HT1080 (cell line): Measurements from ENCODE around the gene PCDHB7. TPM values are rescaled to one million over a fixed set of nuclear protein-coding genes. Genes with fewer than 3 reads are reported as not detected.
"Not testable (repeated sequence)": the region's sequence is repeated elsewhere in the genome, so short reads cannot be mapped to it uniquely, and the experiment has no call there.

ENCODE experiments used
- DNase-seq: peaks from one replicate; pipeline ENCODE4 v3.0.0-alpha.2; 2015; ENCODE audit warnings: low read depth
- total RNA-seq: library from RNA; depleted of rRNA; stranded (reverse); fragments of >200 nt; shearing (Covaris generic); gene quantifications from 2 replicates; pipeline ENCODE4 v1.2.3, GENCODE V29; 2014

PCDHB7 gene
- total RNA-seq, 1 experiment from 2014 or later = 0.05 TPM

- DNase-seq = not testable (repeated sequence)
Measured at GRCh38 chr5:141179876-141180275, 7.4 kb downstream of the PCDHB7 start.

DNA sequence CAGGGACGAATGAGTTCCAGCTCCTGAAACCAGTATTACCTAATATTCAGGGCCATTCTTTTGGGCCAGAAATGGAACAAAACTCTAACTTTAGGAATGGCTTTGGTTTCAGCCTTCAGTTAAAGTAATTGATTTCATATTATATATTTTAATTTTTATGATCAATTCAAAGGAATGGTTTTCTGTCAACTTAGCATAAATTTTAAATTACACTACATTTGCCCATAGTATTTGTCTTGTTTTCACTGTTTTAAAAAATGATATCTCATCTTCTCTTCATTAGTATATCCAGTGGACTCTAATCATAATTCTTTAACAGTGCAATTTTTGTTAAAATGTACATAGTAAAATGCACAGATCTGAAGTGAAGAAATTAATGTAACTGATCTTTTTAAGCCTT, 7.9 kb downstream of the PCDHB7 start:
- no peak for DNase-seq

DNA sequence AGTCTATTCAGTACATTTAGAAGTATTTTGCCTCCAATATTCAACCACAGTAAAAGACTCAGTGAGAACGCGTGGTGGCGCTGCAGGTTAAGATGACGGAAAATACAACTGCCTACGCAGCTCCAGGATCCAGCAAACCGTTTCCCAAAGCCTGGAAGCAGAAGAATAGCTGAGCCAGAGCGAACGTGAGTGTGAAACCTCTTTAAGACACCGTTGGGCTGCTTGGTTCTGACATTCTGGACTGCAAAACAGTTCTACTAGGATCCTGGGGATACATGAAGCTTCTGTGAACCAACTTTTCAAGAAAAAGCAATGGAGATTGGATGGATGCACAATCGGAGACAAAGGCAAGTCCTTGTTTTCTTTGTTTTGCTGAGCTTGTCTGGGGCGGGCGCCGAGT, 9.8 kb downstream of the PCDHB7 start, which contains the start of gene PCDHB16:
Gene PCDHB16, plus strand, starts transcription at position 140 of the 400 bp plus-strand sequence. Its CDS starts 173 bp downstream, at position 313.
- DNase-seq = peak; percentile 3

- DNase-seq = not testable (repeated sequence)
Measured at GRCh38 chr5:141184117-141184855, 11.8 kb downstream of the PCDHB7 start.

- no peak for DNase-seq
Measured at GRCh38 chr5:141186897-141187512, 14.6 kb downstream of the PCDHB7 start, which contains the start of gene PCDHB9. PCDHB9 (plus strand) TSS chr5:141187161; CDS start chr5:141187319, 158 bp downstream.

- DNase-seq = not testable (repeated sequence)
Measured at GRCh38 chr5:141188682-141189081, 16.2 kb downstream of the PCDHB7 start.

DNA sequence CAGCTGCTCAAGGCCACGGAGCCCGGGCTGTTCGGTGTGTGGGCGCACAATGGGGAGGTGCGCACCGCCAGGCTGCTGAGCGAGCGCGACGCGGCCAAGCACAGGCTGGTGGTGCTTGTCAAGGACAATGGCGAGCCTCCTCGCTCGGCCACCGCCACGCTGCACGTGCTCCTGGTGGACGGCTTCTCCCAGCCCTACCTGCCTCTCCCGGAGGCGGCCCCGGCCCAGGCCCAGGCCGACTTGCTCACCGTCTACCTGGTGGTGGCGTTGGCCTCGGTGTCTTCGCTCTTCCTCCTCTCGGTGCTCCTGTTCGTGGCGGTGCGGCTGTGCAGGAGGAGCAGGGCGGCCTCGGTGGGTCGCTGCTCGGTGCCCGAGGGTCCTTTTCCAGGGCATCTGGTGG, 16.7 kb downstream of the PCDHB7 start:
- not testable (repeated sequence) for DNase-seq

DNA sequence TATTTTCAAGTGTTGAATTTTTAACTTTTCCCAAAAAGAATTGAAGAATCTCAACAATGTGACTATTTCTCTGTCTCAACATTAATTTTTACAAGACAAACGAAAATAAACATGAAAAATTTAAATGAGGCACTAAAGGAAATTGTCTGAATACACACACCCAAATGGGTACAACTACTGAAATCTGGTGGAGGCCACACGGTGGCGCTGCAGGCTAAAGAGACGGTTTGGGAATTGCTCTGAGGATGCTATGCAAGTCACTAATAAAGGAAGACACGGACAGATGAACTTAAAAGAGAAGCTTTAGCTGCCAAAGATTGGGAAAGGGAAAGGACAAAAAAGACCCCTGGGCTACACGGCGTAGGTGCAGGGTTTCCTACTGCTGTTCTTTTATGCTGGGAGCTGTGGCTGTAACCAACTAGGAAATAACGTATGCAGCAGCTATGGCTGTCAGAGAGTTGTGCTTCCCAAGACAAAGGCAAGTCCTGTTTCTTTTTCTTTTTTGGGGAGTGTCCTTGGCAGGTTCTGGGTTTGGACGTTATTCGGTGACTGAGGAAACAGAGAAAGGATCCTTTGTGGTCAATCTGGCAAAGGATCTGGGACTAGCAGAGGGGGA, 19.8 kb downstream of the PCDHB7 start, which contains the start of gene PCDHB10:
Gene PCDHB10, plus strand, starts transcription at position 244 of the 616 bp plus-strand sequence. Its CDS starts 200 bp downstream, at position 444.
- DNase-seq = peak; percentile 19

DNA sequence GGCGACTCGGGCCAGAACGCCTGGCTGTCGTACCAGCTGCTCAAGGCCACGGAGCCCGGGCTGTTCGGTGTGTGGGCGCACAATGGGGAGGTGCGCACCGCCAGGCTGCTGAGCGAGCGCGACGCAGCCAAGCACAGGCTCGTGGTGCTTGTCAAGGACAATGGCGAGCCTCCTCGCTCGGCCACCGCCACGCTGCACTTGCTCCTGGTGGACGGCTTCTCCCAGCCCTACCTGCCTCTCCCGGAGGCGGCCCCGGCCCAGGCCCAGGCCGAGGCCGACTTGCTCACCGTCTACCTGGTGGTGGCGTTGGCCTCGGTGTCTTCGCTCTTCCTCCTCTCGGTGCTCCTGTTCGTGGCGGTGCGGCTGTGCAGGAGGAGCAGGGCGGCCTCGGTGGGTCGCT, 21.9 kb downstream of the PCDHB7 start:
- not testable (repeated sequence) for DNase-seq

GRCh38 chr5:141196363-141196762, 23.9 kb downstream of the PCDHB7 start:
- DNase-seq = no peak

- DNase-seq = no peak
Measured at GRCh38 chr5:141199359-141200235, 27.2 kb downstream of the PCDHB7 start, which contains the start of gene PCDHB11. PCDHB11 (plus strand) TSS chr5:141199627; CDS start chr5:141199775, 148 bp downstream.

DNA sequence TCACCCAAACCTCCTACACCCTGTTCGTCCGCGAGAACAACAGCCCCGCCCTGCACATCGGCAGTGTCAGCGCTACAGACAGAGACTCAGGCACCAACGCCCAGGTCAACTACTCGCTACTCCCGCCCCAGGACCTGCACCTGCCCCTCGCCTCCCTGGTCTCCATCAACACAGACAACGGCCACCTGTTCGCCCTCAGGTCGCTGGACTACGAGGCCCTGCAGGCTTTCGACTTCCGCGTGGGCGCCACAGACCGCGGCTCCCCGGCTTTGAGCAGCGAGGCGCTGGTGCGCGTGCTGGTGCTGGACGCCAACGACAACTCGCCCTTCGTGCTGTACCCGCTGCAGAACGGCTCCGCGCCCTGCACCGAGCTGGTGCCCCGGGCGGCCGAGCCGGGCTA, 28.7 kb downstream of the PCDHB7 start:
- not testable (repeated sequence) for DNase-seq

DNA sequence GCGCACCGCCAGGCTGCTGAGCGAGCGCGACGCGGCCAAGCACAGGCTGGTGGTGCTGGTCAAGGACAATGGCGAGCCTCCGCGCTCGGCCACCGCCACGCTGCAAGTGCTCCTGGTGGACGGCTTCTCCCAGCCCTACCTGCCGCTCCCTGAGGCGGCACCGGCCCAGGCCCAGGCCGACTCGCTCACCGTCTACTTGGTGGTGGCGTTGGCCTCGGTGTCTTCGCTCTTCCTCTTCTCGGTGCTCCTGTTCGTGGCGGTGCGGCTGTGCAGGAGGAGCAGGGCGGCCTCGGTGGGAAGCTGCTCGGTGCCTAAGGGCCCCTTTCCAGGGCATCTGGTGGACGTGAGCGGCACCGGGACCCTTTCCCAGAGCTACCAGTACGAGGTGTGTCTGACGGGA, 29.2 kb downstream of the PCDHB7 start:
- DNase-seq = not testable (repeated sequence)

DNA sequence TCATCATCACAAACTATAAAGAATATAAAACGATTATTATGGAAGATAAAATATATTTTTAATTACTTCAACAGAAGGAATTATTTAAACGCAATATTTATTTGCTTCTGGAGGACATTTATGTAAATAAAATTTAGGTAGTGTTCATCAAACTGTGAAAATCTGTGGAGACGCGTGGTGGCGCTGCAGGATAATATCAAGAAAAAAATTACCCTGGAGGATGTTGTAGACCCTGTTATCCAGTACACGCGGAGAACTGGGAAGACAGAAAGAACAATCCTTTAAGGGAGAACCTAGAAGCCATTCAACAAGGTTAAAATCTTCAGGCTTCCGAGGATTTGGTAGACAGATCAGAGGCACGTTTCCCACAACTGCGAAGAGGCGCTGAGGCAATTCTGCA, 36.0 kb downstream of the PCDHB7 start, which contains the start of gene PCDHB12:
Gene PCDHB12, plus strand, starts transcription at position 242 of the 400 bp plus-strand sequence. CDS start 189 bp downstream, outside the sequence.
- no peak for DNase-seq

- not testable (repeated sequence) for DNase-seq
Measured at GRCh38 chr5:141210281-141210680, 37.8 kb downstream of the PCDHB7 start.

DNA sequence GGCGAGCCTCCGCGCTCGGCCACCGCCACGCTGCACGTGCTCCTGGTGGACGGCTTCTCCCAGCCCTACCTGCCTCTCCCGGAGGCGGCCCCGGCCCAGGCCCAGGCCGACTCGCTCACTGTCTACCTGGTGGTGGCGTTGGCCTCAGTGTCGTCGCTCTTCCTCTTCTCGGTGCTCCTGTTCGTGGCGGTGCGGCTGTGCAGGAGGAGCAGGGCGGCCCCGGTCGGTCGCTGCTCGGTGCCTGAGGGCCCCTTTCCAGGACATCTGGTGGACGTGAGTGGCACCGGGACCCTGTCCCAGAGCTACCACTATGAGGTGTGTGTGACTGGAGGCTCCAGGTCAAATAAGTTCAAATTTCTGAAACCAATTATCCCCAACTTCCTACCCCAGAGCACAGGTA, 38.4 kb downstream of the PCDHB7 start:
- not testable (repeated sequence) for DNase-seq

DNA sequence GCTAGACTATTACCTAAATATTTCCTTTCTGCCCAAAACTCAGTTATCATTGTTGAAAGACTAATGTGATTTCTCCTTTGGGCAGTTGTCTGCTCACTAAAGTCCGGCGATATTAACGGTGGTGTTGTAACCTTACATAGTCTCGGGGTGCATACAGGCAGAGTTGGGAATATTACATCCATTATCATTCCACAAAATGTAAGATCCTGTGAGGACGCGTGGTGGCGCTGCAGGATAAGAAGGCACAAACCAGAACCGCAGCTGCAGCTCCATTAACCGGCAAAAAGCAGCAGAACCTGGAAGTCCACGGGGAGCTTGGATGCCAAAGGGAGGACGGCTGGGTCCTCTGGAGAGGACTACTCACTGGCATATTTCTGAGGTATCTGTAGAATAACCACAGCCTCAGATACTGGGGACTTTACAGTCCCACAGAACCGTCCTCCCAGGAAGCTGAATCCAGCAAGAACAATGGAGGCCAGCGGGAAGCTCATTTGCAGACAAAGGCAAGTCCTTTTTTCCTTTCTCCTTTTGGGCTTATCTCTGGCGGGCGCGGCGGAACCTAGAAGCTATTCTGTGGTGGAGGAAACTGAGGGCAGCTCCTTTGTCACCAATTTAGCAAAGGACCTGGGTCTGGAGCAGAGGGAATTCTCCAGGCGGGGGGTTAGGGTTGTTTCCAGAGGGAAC, 41.4 kb downstream of the PCDHB7 start, which contains the start of gene PCDHB13:
Gene PCDHB13, plus strand, starts transcription at position 264 of the 684 bp plus-strand sequence. Its CDS starts 205 bp downstream, at position 469.
- DNase-seq = peak; percentile 11

DNA sequence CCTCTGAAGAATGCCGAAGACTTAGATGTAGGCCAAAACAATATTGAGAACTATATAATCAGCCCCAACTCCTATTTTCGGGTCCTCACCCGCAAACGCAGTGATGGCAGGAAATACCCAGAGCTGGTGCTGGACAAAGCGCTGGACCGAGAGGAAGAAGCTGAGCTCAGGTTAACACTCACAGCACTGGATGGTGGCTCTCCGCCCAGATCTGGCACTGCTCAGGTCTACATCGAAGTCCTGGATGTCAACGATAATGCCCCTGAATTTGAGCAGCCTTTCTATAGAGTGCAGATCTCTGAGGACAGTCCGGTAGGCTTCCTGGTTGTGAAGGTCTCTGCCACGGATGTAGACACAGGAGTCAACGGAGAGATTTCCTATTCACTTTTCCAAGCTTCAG, 42.1 kb downstream of the PCDHB7 start:
- not testable (repeated sequence) for DNase-seq

DNA sequence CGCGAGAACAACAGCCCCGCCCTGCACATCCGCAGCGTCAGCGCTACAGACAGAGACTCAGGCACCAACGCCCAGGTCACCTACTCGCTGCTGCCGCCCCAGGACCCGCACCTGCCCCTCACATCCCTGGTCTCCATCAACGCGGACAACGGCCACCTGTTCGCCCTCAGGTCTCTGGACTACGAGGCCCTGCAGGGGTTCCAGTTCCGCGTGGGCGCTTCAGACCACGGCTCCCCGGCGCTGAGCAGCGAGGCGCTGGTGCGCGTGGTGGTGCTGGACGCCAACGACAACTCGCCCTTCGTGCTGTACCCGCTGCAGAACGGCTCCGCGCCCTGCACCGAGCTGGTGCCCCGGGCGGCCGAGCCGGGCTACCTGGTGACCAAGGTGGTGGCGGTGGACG, 43.1 kb downstream of the PCDHB7 start:
- DNase-seq = not testable (repeated sequence)

DNA sequence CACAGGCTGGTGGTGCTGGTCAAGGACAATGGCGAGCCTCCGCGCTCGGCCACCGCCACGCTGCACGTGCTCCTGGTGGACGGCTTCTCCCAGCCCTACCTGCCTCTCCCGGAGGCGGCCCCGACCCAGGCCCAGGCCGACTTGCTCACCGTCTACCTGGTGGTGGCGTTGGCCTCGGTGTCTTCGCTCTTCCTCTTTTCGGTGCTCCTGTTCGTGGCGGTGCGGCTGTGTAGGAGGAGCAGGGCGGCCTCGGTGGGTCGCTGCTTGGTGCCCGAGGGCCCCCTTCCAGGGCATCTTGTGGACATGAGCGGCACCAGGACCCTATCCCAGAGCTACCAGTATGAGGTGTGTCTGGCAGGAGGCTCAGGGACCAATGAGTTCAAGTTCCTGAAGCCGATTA, 43.6 kb downstream of the PCDHB7 start:
- not testable (repeated sequence) for DNase-seq
